Activated CD4-positive, alpha-beta T cell treated with anti-CD3 and anti-CD28 coated beads, Interleukin-2, amount 10 ng/mL, durations not matched to agents 7 days and 5 days (primary cell): ENCODE measurements around the gene ZNF714. TPM values are rescaled to one million over a fixed set of nuclear protein-coding genes. Genes with fewer than 3 reads are reported as not detected.

Source experiments
- total RNA-seq, 2 experiments: library from RNA; stranded (reverse); gene quantifications; one replicate each; pipeline ENCODE4 v1.2.3, GENCODE V29; 2021

Gene ZNF714
- total RNA-seq, 2 experiments from 2014 or later, result 22.0 to 24.7 TPM

Other genes starting within 250 kb of the ZNF714 start
- gene ZNF85, start 159.0 kb upstream of the ZNF714 start, total RNA-seq, result 10 to 100 TPM; 20.6 to 24.2 TPM
- 10 to 100 TPM; 24.6 to 26.2 TPM for gene ZNF430, start 61.5 kb upstream of the ZNF714 start, total RNA-seq
- gene ZNF431, start 59.8 kb downstream of the ZNF714 start, total RNA-seq, result 10 to 100 TPM; 20.2 to 25.8 TPM
- 10 to 100 TPM; 22.4 to 22.5 TPM for gene ZNF708, start 247.2 kb downstream of the ZNF714 start, total RNA-seq